ENCODE data around the gene NINJ1.
"Not testable (repeated sequence)": the region's sequence is repeated elsewhere in the genome, so short reads cannot be mapped to it uniquely, and the experiment has no call there.

The NINJ1 gene

GRCh38 chr9:93159601-93160471, 25.8 kb upstream of the NINJ1 start:
- H3K9ac ChIP-seq (ENCODE audit: low read depth, low read length), result no peak overlapping the region
- peaks cover 2% of the 10 kb centered on the region; the same call in 1 of the 2 replicates for H3K4me1 ChIP-seq (ENCODE audit: control insufficient read depth, insufficient read depth, low read length)
- H3K4me3 ChIP-seq (ENCODE audit: low read depth, low read length), result no peak overlapping the region

GRCh38 chr9:93156475-93157008, 22.5 kb upstream of the NINJ1 start:
- no peak overlapping the region for H3K27ac ChIP-seq (ENCODE audit: low read depth, low read length)
- H3K9me3 ChIP-seq (ENCODE audit: control insufficient read depth, insufficient read depth, low read length), result no peaks in the 10 kb centered on the region
- H3K27me3 ChIP-seq (ENCODE audit: control insufficient read depth, insufficient read depth, low read length), result no peaks in the 10 kb centered on the region
- no peak overlapping the region for H3K9ac ChIP-seq (ENCODE audit: low read depth, low read length)
- H3K4me1 ChIP-seq (ENCODE audit: control insufficient read depth, insufficient read depth, low read length), result peaks cover 2% of the 10 kb centered on the region; the same call in 1 of the 2 replicates
- H3K36me3 ChIP-seq (ENCODE audit: control insufficient read depth, insufficient read depth, low read length), result no peaks in the 10 kb centered on the region
- no peak overlapping the region for H3K4me3 ChIP-seq (ENCODE audit: low read depth, low read length)

More at GRCh38 chr9:93159601-93160471, 25.8 kb upstream of the NINJ1 start:
- Histone ChIP-seq H3K27ac (ENCODE audit: low read depth, low read length) (no peak overlapping the region), H3K27me3 (ENCODE audit: control insufficient read depth, insufficient read depth, low read length) (no peaks in the 10 kb centered on the region), H3K9me3 (ENCODE audit: control insufficient read depth, insufficient read depth, low read length) (no peaks in the 10 kb centered on the region), H3K36me3 (ENCODE audit: control insufficient read depth, insufficient read depth, low read length) (no peaks in the 10 kb centered on the region)

GRCh38 chr9:93155716-93156474, 21.8 kb upstream of the NINJ1 start:
- H3K36me3 ChIP-seq (ENCODE audit: control insufficient read depth, insufficient read depth, low read length), result no peaks in the 10 kb centered on the region
- H3K4me3 ChIP-seq (ENCODE audit: low read depth, low read length), result no peak overlapping the region
- H3K27me3 ChIP-seq (ENCODE audit: control insufficient read depth, insufficient read depth, low read length), result no peaks in the 10 kb centered on the region
- H3K9ac ChIP-seq (ENCODE audit: low read depth, low read length), result no peak overlapping the region
- no peak overlapping the region for H3K27ac ChIP-seq (ENCODE audit: low read depth, low read length)
- no peaks in the 10 kb centered on the region for H3K9me3 ChIP-seq (ENCODE audit: control insufficient read depth, insufficient read depth, low read length)
- peaks cover 2% of the 10 kb centered on the region; the same call in 1 of the 2 replicates for H3K4me1 ChIP-seq (ENCODE audit: control insufficient read depth, insufficient read depth, low read length)

DNA sequence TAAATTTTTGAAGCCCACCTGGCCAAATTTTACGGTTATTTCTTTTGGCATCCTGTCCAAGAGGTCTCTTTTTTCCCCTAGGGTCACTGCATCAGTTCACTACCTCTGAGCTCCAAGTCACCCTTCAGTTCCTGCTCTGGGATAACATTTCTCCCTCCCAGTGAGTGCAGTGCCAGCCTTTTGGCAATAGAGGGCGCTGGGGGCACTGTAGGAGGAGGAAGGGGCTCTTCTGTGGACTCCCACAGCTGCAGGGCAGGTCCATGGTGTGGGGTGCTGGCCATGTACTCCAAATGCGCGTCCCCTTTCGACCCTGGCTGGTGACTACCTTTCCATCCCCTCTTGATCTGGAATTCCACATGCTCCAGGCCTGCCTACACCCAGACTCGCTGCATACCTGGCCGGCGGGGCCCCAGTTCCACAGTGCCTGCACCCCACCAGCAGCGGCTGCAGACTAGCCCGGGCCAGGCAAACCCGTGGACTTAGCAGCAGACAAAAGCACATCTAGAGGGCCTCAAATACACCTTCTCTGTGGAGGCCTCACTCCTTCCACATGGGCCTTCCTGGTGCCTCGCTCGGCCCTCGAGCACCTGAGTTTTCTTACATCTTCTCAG, 20.3 kb upstream of the NINJ1 start:
- H3K4me3 ChIP-seq (ENCODE audit: low read depth, low read length), result no peak overlapping the region
- no peak overlapping the region for H3K27ac ChIP-seq (ENCODE audit: low read depth, low read length)
- no peaks in the 10 kb centered on the region for H3K27me3 ChIP-seq (ENCODE audit: control insufficient read depth, insufficient read depth, low read length)
- H3K9me3 ChIP-seq (ENCODE audit: control insufficient read depth, insufficient read depth, low read length), result no peaks in the 10 kb centered on the region
- no peaks in the 10 kb centered on the region for H3K36me3 ChIP-seq (ENCODE audit: control insufficient read depth, insufficient read depth, low read length)
- no peak overlapping the region for H3K9ac ChIP-seq (ENCODE audit: low read depth, low read length)
- H3K4me1 ChIP-seq (ENCODE audit: control insufficient read depth, insufficient read depth, low read length), result no peaks in the 10 kb centered on the region

DNA sequence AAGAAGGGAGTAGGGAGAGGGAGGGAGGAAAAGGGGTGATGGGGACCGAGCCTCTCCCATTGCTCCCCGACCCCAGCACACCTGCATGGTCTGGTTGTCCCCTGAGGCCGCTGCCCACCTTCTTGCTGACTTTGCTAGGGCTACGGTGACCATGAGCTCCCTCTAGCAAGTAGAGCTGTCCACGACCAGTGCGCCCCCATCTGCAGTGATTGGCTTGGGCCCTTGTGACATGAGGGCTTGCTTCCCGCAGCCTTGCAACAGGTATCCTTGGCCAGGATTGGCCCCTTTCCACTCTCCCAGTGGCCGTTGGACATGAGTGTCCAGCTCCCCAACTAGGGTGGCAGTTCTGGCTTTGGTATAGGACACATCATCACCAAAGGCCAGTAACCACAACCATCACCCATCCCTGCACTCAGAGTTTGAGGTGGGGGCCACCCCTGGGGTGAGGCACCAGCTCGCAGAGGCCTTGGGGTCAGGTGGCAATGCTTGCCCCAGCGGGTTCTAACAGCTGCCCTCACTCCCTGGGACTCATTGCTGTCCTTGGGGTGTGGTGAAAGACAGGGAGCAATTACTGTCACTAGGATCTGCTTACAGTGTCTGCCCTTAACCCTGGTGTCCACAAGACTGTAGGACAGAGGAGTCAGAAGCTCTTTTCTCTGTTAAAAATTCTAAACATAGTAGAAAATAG, 17.2 kb upstream of the NINJ1 start:
- no peaks in the 10 kb centered on the region for H3K27me3 ChIP-seq (ENCODE audit: control insufficient read depth, insufficient read depth, low read length)
- no peaks in the 10 kb centered on the region for H3K4me1 ChIP-seq (ENCODE audit: control insufficient read depth, insufficient read depth, low read length)
- H3K36me3 ChIP-seq (ENCODE audit: control insufficient read depth, insufficient read depth, low read length), result no peaks in the 10 kb centered on the region
- no peak overlapping the region for H3K27ac ChIP-seq (ENCODE audit: low read depth, low read length)
- no peak overlapping the region for H3K4me3 ChIP-seq (ENCODE audit: low read depth, low read length)
- H3K9ac ChIP-seq (ENCODE audit: low read depth, low read length), result no peak overlapping the region
- no peaks in the 10 kb centered on the region for H3K9me3 ChIP-seq (ENCODE audit: control insufficient read depth, insufficient read depth, low read length)

GRCh38 chr9:93149361-93149760, 15.3 kb upstream of the NINJ1 start:
- Histone ChIP-seq H3K27me3 (ENCODE audit: control insufficient read depth, insufficient read depth, low read length) (no peaks in the 10 kb centered on the region), H3K4me1 (ENCODE audit: control insufficient read depth, insufficient read depth, low read length) (no peaks in the 10 kb centered on the region; the same call in 1 of the 2 replicates), H3K36me3 (ENCODE audit: control insufficient read depth, insufficient read depth, low read length) (no peaks in the 10 kb centered on the region), H3K9me3 (ENCODE audit: control insufficient read depth, insufficient read depth, low read length) (no peaks in the 10 kb centered on the region), H3K27ac (ENCODE audit: low read depth, low read length) (no peak overlapping the region), H3K9ac (ENCODE audit: low read depth, low read length) (no peak overlapping the region), H3K4me3 (ENCODE audit: low read depth, low read length) (no peak overlapping the region)

DNA sequence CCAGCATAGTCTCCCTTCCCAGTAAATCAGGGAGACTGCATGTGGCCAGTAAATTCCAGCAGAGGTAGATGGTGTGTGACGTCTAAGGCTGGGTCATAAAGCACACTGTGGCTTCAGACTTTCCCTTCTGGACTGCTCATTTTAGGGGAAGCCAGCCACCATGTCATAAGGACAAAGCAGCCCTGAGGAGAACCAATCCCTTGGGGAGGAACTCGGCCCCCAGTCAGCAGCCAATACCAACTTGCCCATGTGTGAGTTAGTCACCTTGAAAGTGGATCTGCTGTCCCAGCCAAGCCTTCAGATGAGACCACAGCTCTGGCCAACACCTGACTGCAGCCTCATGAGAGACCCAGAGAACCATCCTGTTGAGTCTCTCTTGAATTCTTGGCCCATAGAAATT, 14.7 kb upstream of the NINJ1 start:
- Histone ChIP-seq H3K9me3 (ENCODE audit: control insufficient read depth, insufficient read depth, low read length) (no peaks in the 10 kb centered on the region), H3K9ac (ENCODE audit: low read depth, low read length) (no peak overlapping the region), H3K27me3 (ENCODE audit: control insufficient read depth, insufficient read depth, low read length) (no peaks in the 10 kb centered on the region), H3K27ac (ENCODE audit: low read depth, low read length) (no peak overlapping the region), H3K4me3 (ENCODE audit: low read depth, low read length) (no peak overlapping the region), H3K36me3 (ENCODE audit: control insufficient read depth, insufficient read depth, low read length) (no peaks in the 10 kb centered on the region), H3K4me1 (ENCODE audit: control insufficient read depth, insufficient read depth, low read length) (no peaks in the 10 kb centered on the region; the same call in 1 of the 2 replicates)

GRCh38 chr9:93147632-93148031, 13.6 kb upstream of the NINJ1 start:
- no peaks in the 10 kb centered on the region for H3K36me3 ChIP-seq (ENCODE audit: control insufficient read depth, insufficient read depth, low read length)
- H3K4me3 ChIP-seq (ENCODE audit: low read depth, low read length), result no peak overlapping the region
- H3K27me3 ChIP-seq (ENCODE audit: control insufficient read depth, insufficient read depth, low read length), result no peaks in the 10 kb centered on the region
- H3K4me1 ChIP-seq (ENCODE audit: control insufficient read depth, insufficient read depth, low read length), result no peaks in the 10 kb centered on the region; the same call in 1 of the 2 replicates
- no peak overlapping the region for H3K27ac ChIP-seq (ENCODE audit: low read depth, low read length)
- H3K9me3 ChIP-seq (ENCODE audit: control insufficient read depth, insufficient read depth, low read length), result no peaks in the 10 kb centered on the region
- no peak overlapping the region for H3K9ac ChIP-seq (ENCODE audit: low read depth, low read length)

GRCh38 chr9:93146696-93147095, 12.6 kb upstream of the NINJ1 start:
- H3K9ac ChIP-seq (ENCODE audit: low read depth, low read length); H3K27ac ChIP-seq (ENCODE audit: low read depth, low read length); H3K4me3 ChIP-seq (ENCODE audit: low read depth, low read length); H3K4me1 ChIP-seq (ENCODE audit: control insufficient read depth, insufficient read depth, low read length); H3K9me3 ChIP-seq (ENCODE audit: control insufficient read depth, insufficient read depth, low read length); H3K27me3 ChIP-seq (ENCODE audit: control insufficient read depth, insufficient read depth, low read length); H3K36me3 ChIP-seq (ENCODE audit: control insufficient read depth, insufficient read depth, low read length): not testable (repeated sequence)

- H3K36me3 ChIP-seq (ENCODE audit: control insufficient read depth, insufficient read depth, low read length), result no peaks in the 10 kb centered on the region
- no peaks in the 10 kb centered on the region for H3K27me3 ChIP-seq (ENCODE audit: control insufficient read depth, insufficient read depth, low read length)
- no peaks in the 10 kb centered on the region for H3K9me3 ChIP-seq (ENCODE audit: control insufficient read depth, insufficient read depth, low read length)
- H3K4me3 ChIP-seq (ENCODE audit: low read depth, low read length), result no peak overlapping the region
- H3K9ac ChIP-seq (ENCODE audit: low read depth, low read length), result no peak overlapping the region
- H3K27ac ChIP-seq (ENCODE audit: low read depth, low read length), result no peak overlapping the region
- H3K4me1 ChIP-seq (ENCODE audit: control insufficient read depth, insufficient read depth, low read length), result no peaks in the 10 kb centered on the region; the same call in 1 of the 2 replicates
These were observed 9.9 kb upstream of the NINJ1 start for GRCh38 chr9:93143830-93144530.

Measured in HUES48 (cell line).